PC-3 (cell line): ENCODE data around the gene STARD10. TPM values are rescaled to one million over a fixed set of nuclear protein-coding genes. Genes with fewer than 3 reads are reported as not detected.

ENCODE experiments used
- ATAC-seq: fragments of 200-7000 bp; cut with Tn5 transposase; 2 replicates; pipeline ENCODE4 v1.9.1; 2020; ENCODE audit warnings: mild to moderate bottlenecking, moderate library complexity
- BruUV-seq: library from RNA; stranded (reverse); fragments of 400-500 nt; replicated peaks from 2 replicates; lab custom pipeline; 2021; lab: Mats Ljungman, UMichigan
- CTCF ChIA-PET: fragments of 300-600 bp; sonication (Branson Sonifier 250); formaldehyde crosslinking; loops from one replicate; lab custom pipeline; 2022; ENCODE audit warnings: antibody characterized with exemption; lab: Charles Lee
- POLR2A ChIA-PET: fragments of 300-600 bp; sonication (Branson Sonifier 250); formaldehyde crosslinking; loops from one replicate; lab custom pipeline; 2022; ENCODE audit warnings: antibody characterized with exemption; ENCODE audit not compliant: unreplicated experiment; lab: Charles Lee
- DNase-seq: peaks from one replicate; pipeline ENCODE4 v3.0.0-alpha.2; 2015
- H2AFZ ChIP-seq: fragments of 300-600 bp; sonication (generic); 2 replicates; pipeline ENCODE4 v1.6.0; 2016; ENCODE audit warnings: antibody characterized with exemption, low read length
- H3F3A ChIP-seq: fragments of 300-600 bp; sonication (generic); one replicate; pipeline ENCODE4 v1.6.0; 2017; ENCODE audit warnings: antibody characterized with exemption, low read length, control low read depth, mild to moderate bottlenecking; ENCODE audit not compliant: unreplicated experiment
- H3K27ac ChIP-seq: fragments of 300-600 bp; sonication (generic); 2 replicates; pipeline ENCODE4 v1.5.1; 2016; ENCODE audit warnings: mild to moderate bottlenecking, low read length
- H3K27me3 ChIP-seq: fragments of 300-600 bp; sonication (generic); 2 replicates; pipeline ENCODE4 v1.6.1; 2016; ENCODE audit warnings: low read length, mixed read lengths
- H3K36me3 ChIP-seq: fragments of 300-600 bp; sonication (generic); 2 replicates; pipeline ENCODE4 v1.6.1; 2016; ENCODE audit warnings: low read depth, mixed run types, low read length, mixed read lengths
- H3K4me1 ChIP-seq: fragments of 300-600 bp; sonication (generic); 2 replicates; pipeline ENCODE4 v1.5.1; 2016; ENCODE audit warnings: low read length; ENCODE audit not compliant: insufficient read depth
- H3K4me2 ChIP-seq: fragments of 300-600 bp; sonication (generic); 2 replicates; pipeline ENCODE4 v1.6.0; 2016; ENCODE audit warnings: low read length
- H3K4me3 ChIP-seq: fragments of 300-600 bp; sonication (generic); 2 replicates; pipeline ENCODE4 v1.5.1; 2016; ENCODE audit warnings: mild to moderate bottlenecking, low read length, mixed read lengths
- H3K79me2 ChIP-seq: fragments of 300-600 bp; sonication (generic); 2 replicates; pipeline ENCODE4 v1.6.1; 2017; ENCODE audit warnings: low read length, mixed read lengths
- H3K9ac ChIP-seq: fragments of 300-600 bp; sonication (generic); 2 replicates; pipeline ENCODE4 v1.6.0; 2016; ENCODE audit warnings: mild to moderate bottlenecking, low read length
- H3K9me2 ChIP-seq: fragments of 300-600 bp; sonication (generic); replicated peaks from 2 replicates; pipeline ENCODE4 v1.6.1; 2016; ENCODE audit warnings: mixed run types, low read length, mixed read lengths
- H3K9me3 ChIP-seq: fragments of 300-600 bp; sonication (generic); 2 replicates; pipeline ENCODE4 v1.6.1; 2016; ENCODE audit warnings: low read length, mixed read lengths
- H4K20me1 ChIP-seq: fragments of 300-600 bp; sonication (generic); 2 replicates; pipeline ENCODE4 v1.6.1; 2016; ENCODE audit warnings: low read length, mixed read lengths
- CTCF ChIP-seq: fragments of 300-600 bp; sonication (generic); conservative IDR thresholded peaks from 2 replicates; pipeline ENCODE4 v1.5.1; 2017; ENCODE audit warnings: antibody characterized with exemption, low read depth, mild to moderate bottlenecking, low read length
- EZH2 ChIP-seq: fragments of 300-600 bp; sonication (generic); IDR thresholded peaks from one replicate; pipeline ENCODE4 v1.6.1; 2017; ENCODE audit warnings: antibody characterized with exemption, mild to moderate bottlenecking, low read length; ENCODE audit not compliant: unreplicated experiment
- EZH2phosphoT487 ChIP-seq: fragments of 300-600 bp; sonication (generic); IDR thresholded peaks from 2 replicates; pipeline ENCODE4 v1.6.1; 2018; ENCODE audit warnings: mild to moderate bottlenecking, antibody characterized with exemption, low read length, borderline replicate concordance
- intact Hi-C: fragments of 100-400 bp; cut with micrococcal nuclease; formaldehyde crosslinking; loops from 2 replicates; pipeline ENCODE4 v1.9.0; 2023
- total RNA-seq: library from RNA; depleted of rRNA; stranded (reverse); fragments of >200 nt; gene quantifications from 2 replicates; pipeline ENCODE4 v1.2.3, GENCODE V29; 2014

The STARD10 gene
- total RNA-seq, 1 experiment from 2014 or later = 284 TPM

- ChIA-PET POLR2A (no interaction called here), CTCF (no interaction called here)
- H2AFZ ChIP-seq = peak overlapping the region; percentile 93
- H3K27ac ChIP-seq = 0 out of 2 replicates have a peak overlapping the region, but pooled peaks have one; percentile 5
- H3K9ac ChIP-seq = peak overlapping the region; percentile 55
- no peaks in the 10 kb centered on the region for H3K9me2 ChIP-seq
- H3K27me3 ChIP-seq = no peaks in the 10 kb centered on the region
- H3K4me1 ChIP-seq = peaks cover 22% of the 10 kb centered on the region
- H3F3A ChIP-seq = no peaks in the 10 kb centered on the region
- peaks cover 7% of the 10 kb centered on the region; the same call in 1 of the 2 replicates for H3K79me2 ChIP-seq
- TF ChIP-seq EZH2phosphoT487 = no peak
- no TSS peak for BruUV-seq
- H4K20me1 ChIP-seq = no peaks in the 10 kb centered on the region
- H3K4me2 ChIP-seq = peak overlapping the region; percentile 86
- intact Hi-C loops = no loop called here
- peak overlapping the region; percentile 72 for H3K4me3 ChIP-seq
- DNase-seq (peak; percentile 62), ATAC-seq (peak; percentile 28)
- H3K36me3 ChIP-seq = no peaks in the 10 kb centered on the region
- no peaks in the 10 kb centered on the region for H3K9me3 ChIP-seq
Observed at GRCh38 chr11:72781063-72781312, 12.9 kb downstream of the STARD10 start.

- no peak for DNase-seq
- H3K4me3 ChIP-seq = peak overlapping the region; percentile 72
- H3K36me3 ChIP-seq = no peaks in the 10 kb centered on the region
- H3K9ac ChIP-seq = peak overlapping the region; percentile 55
- BruUV-seq = no TSS peak
- no peaks in the 10 kb centered on the region for H3K9me3 ChIP-seq
- H3K27me3 ChIP-seq = no peaks in the 10 kb centered on the region
- H4K20me1 ChIP-seq = no peaks in the 10 kb centered on the region
- H3K79me2 ChIP-seq = peaks cover 7% of the 10 kb centered on the region; the same call in 1 of the 2 replicates
- POLR2A ChIA-PET = no interaction called here
- CTCF ChIA-PET = no interaction called here
- H3K4me1 ChIP-seq = peaks cover 16% of the 10 kb centered on the region
- no peaks in the 10 kb centered on the region for H3K9me2 ChIP-seq
- TF ChIP-seq EZH2 (no peak), EZH2phosphoT487 (no peak), CTCF (no peak)
- H2AFZ ChIP-seq = peak overlapping the region; percentile 93
- peak; percentile 17 for ATAC-seq
- intact Hi-C loops = no loop called here
- 0 out of 2 replicates have a peak overlapping the region, but pooled peaks have one; percentile 5 for H3K27ac ChIP-seq
- H3K4me2 ChIP-seq = peak overlapping the region; percentile 86
- H3F3A ChIP-seq = no peaks in the 10 kb centered on the region
Observed at GRCh38 chr11:72780296-72781062, 13.4 kb downstream of the STARD10 start.

- Histone ChIP-seq H3K9ac (no peak overlapping the region), H3K4me1 (peaks cover 16% of the 10 kb centered on the region), H3K9me2 (no peaks in the 10 kb centered on the region), H3K79me2 (peaks cover 7% of the 10 kb centered on the region; the same call in 1 of the 2 replicates), H2AFZ (no peak overlapping the region), H3K27me3 (no peaks in the 10 kb centered on the region), H3K9me3 (no peaks in the 10 kb centered on the region), H3F3A (no peaks in the 10 kb centered on the region), H4K20me1 (no peaks in the 10 kb centered on the region), H3K36me3 (no peaks in the 10 kb centered on the region), H3K4me2 (peak overlapping the region; percentile 86), H3K4me3 (no peak overlapping the region), H3K27ac (no peak overlapping the region)
- TF ChIP-seq CTCF (no peak), EZH2 (no peak), EZH2phosphoT487 (no peak)
- ChIA-PET POLR2A (no interaction called here), CTCF (interaction anchor here (0.6 kb wide), 1 partner anchor 54 kb away, joined by 3 read pairs; no protein-coding TSS in a partner anchor)
- no TSS peak for BruUV-seq
- DNase-seq (no peak), ATAC-seq (no peak)
- intact Hi-C loops = no loop called here
Observed at GRCh38 chr11:72779495-72780128, 14.2 kb downstream of the STARD10 start.
